NCI-H2081 treated with DMSO at 0.1 percent for 48 hours (cell line): ENCODE results near the gene DLX2.

Experiments used
- DNase-seq: peaks from one replicate; lab custom pipeline; 2025; lab: John Stamatoyannopoulos, UW

The DLX2 gene

GRCh38 chr2:172107690-172108586 lies 5.2 kb upstream of the DLX2 start:
- no peak for DNase-seq

DNA sequence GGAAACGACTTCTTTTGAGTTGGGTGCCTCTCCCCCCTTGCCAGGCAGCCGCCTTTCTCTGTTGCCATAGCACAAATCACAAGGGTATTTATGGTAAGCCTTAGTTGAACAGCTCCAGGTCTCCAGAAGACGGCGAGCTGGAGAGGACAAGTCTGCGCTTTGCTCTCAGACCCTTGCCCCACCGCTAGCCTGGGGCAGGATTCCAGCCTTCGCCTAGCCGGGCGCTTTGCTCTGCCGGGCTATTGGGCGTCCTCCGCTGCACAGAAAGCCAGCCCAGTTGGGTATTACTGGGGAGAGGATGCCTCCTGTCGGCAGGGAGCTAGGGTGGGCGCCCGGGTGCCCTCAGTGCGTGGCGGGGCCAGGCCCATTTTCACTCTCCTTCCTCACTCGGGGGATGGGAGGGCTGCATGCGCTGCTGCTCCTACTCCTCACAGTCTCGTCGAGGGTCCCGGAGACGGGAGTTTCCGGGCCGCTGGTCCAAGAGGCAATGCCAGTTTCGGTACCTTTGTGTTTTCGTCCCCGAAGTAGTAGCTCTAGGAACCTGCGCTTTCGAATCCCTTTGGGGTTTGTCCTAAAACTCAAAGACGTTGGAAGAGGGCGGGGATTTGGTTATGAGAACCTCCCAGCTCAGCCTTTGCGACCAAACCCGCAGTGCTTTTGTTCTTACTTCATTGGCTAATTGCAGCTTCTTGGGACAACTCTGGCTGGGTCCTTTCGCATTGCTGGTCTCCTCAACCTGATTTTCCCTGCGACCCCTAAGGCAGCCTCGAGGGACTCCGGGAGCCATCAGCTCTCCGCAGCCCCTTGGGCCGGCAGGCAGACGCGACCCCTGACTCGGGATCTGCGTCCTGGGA lies 3.6 kb upstream of the DLX2 start:
- DNase-seq = no peak

- DNase-seq = no peak
Measured at GRCh38 chr2:172105471-172106107, 2.9 kb upstream of the DLX2 start.

DNA sequence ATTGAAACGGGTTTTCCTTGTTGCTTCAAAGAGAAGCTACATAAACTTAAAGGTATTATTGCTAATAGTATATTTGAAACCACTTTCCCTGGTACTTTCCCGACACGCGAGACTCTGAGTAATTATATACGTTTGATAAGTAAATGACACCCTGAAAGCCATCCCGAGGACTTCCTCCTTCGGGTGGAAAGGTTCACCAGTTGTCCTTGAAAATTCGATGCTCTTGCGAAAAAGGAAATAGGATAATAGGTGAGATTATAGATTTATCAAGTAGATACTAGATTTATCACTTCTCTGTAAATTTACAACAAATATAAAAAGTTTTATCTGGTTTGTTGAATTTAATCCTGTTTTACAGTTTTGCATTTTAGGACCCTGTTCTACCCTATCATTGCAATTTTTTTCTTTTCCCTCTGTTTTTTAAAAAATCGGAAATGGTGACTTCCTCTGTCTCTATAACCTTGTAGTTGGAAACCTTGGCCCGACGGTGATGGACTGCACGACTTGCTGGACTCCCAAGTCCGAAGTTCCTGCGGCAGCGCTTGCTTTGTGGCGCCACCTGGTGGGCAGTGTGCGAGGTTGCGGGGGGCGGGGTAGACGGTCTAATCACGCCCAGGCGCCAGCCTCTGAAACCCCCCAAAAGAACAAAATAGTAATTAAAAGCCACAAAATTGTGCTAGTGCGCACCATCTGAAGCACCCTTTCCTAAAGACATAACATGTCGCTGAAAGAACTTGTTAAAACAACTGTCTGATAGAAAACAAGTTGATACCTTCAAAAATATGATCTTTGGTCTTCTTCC lies 972 bp upstream of the DLX2 start:
- peak; percentile 36 for DNase-seq

DNA sequence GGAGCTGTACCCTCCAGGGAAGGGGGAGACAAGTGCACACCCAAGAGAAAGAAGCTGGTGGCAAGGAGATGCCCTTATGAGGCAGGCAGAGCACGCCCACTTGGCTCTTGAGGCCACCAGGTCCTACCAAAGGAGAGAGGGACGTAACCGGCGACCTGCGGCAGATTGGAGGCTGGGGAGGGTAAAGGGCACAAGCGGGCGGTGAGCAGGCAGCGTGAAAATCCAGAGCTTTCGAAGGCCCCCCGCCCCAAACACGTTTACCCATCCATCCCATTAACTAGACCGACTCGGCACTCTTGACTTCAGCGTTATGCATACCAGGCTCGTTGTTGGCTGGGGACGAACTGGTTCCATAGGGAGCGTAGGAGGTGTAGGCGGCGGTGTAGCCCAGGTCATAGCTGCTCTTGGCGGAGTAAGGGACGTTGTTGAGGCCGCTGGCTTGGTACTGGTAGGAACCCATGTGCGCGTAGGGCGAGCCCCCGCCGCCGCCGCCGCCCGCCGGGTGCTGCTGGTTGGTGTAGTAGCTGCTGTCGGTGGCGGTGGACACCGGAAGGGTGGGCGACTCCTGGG lies 794 bp downstream of the DLX2 start:
- no peak for DNase-seq

GRCh38 chr2:172100935-172101820 lies 1.5 kb downstream of the DLX2 start:
- DNase-seq = no peak

DNA sequence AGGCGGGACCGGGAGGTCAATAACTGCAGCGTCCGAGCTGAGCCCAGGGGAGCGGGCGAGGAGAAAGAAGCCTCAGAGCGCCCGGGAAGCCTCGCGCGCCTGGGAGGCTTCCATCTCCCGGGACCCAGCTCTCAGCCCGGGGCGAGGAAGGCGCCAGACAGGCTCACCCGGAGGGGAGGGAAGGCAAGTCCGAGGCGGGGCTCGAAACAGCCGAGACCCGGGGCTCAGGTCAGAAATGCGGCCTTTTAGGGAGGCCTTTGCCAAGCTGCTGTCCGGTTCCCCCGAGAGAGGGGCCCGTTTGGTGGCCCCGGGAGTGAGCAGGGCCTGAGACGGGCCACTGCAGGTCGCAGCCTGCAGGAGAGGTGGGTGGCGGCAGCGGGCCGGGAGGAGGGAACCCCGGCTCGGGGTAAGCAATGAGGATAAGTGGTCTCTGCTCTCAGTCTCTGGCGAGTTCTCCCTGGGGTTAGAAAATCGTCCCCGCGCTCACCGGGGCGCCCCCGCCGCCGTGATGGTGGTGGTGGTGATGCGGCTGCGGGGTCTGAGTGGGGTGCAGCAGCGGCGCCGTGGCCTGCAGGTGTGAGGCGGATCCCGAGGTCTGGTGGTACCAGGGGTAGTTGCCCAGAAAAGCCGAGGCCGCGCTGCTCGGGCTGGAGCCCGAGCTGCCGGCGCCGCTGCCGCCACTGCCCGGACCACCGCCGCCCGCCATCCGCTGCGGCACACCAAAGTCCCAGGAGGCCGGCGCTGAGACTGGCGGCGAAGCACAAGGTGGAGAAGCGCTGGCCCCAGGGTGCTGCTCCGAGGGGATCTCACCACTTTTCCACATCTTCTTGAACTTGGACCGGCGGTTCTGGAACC lies 2.4 kb downstream of the DLX2 start:
- no peak for DNase-seq

DNA sequence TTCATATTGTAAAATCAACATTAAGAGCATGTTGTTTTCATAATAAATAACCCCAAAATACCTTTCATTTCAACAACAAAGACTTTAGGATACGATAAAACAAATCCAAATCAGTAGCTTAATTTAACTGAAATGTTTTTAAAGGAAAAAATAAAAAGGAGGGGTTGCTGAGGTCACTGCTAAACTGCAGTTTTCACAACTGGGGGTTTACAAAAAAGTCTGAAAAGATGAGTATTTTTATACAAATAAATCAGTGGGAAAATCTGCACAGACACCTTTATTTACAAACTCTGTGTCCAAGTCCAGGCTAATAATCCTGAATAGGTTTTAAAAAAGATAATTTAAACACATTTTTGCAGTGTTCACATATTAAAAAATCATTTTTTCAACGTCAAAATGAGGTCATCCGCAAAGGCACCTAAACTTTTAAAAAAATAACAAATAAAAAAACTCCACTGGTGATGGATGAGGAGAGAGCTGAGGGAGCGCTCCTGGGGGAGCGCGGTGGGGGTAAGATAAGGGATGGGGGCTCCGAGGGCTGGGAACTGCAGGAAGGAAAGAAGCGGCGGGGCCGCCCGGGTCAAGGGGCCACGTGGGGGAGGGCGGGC lies 3.1 kb downstream of the DLX2 start:
- no peak for DNase-seq

DNA sequence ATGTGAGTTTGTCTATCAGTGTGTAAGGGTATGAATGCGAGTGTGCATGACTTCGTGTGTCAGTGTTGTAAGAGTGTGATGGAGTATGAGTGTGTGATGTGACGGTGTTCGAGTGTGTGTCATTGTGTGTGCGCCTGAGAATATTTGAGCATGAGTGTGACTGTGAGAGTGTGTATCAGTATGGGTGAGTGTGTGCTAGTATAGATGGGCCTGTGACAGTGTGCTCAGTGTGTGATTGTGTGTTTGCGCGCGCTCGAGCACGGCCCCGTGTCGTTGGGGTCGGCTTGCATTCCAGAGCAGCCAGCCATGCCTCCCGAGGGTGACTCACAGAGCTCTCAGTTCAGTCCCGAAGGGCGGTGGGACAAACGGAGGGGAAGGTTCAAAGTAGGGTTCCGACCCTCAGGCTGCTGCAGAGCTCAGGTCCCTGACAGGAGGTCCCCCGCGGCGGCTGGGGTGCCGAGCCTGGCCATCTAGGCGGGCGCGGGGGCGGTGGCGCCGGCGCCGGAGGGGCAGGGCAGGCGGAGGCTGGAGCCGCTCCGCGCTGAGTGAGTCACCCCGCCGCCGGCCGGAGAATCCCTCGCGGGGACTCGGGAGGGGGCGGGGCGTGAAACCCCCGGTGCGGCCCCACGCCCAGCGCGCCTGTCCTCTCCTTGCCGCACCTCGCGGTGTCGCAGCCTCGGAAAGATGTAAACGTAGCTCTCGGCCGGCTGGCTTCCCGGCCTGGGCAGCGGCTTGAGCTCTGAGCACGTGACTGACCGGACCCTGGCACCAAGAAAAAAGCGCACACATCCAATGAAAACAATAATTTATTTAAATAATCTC lies 3.8 kb downstream of the DLX2 start:
- no peak for DNase-seq

GRCh38 chr2:172098287-172098649 lies 4.4 kb downstream of the DLX2 start:
- DNase-seq = no peak

DNA sequence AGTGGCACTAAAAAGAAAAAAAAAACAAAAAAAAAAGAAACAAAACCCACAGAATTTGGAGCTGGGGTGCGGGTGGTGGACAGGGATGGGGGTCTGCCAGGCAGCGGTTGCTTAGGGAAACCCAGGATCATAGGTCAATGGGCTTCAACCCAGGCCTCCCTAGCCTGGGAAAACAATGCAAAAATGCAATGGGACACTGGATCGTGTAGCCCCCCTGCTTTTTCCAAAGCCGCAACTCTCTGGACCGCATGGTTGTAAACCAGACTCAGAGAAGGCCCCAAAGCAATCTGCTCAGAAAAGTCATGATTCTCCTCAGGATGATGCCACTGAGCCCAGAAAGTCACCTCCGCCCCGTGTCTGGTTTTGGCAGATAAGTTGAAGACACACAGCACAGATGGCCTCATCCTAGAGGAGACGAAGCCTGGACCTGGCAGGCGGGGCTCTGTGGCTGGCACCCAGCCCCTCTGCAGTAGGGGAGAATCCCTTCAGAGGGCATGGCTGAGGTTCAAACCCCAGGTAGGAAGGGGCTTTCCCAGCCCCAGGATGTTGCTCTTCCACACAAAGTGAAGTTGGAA lies 5.1 kb downstream of the DLX2 start:
- no peak for DNase-seq

- DNase-seq = no peak
Measured at GRCh38 chr2:172096626-172097547, 5.8 kb downstream of the DLX2 start.

DNA sequence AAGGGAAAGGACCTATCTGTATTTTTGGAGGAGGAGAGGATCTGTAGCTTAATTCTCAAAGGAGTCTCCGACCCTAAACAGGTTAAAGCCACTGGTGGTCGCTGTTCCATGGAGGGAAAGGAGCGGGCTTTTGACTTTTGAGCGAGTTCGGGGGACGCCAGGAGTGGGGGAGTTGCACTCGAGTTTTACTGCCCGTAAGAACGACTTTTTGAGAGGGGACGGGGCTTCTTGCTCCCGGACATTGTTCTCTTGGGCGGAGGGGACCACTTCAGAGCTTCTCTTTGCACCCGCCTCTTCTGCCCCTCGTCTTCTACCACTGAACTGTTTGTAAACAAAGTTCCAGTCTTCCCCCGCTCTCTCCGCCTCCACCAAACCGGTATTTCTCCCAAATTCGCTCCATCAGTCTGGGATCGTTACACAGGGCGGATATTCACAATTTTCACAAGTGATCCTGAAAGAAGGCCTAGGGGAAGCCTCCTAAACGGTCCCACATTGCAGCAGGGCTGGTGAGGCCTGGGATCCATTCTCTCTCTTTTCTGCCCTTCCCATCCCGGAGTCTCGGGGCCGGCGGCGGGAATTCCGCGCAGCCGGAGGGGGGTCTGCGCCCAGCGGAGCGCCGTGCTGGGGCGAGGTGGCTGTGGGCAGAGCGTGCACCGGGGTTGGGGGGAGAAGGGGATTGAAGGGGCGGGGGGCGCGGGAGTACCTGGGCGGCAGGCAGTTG lies 6.6 kb downstream of the DLX2 start:
- no peak for DNase-seq

- no peak for DNase-seq
Measured at GRCh38 chr2:172095146-172095904, 7.4 kb downstream of the DLX2 start.
